Measurements from ENCODE around the gene SPDYA. TPM values are rescaled to one million over a fixed set of nuclear protein-coding genes. Genes with fewer than 3 reads are reported as not detected.

SPDYA gene
- total RNA-seq, 1 experiment from 2014 or later = 1.2 TPM

GRCh38 chr2:28767337-28767736, 43.3 kb upstream of the SPDYA start (continued):
- TF ChIP-seq REST (IDR thresholded peaks at IDR 0.05; ENCODE audit: low read depth) (no peak), EGR1 (IDR thresholded peaks at IDR 0.05; ENCODE audit: low read depth) (no peak), RAD21 (IDR thresholded peaks at IDR 0.05; ENCODE audit: low read depth) (no peak), SRF (IDR thresholded peaks at IDR 0.05; ENCODE audit: low read depth) (no peak)

- no TSS peak for BruUV-seq (replicated peaks)
- ChIA-PET RAD21 (ENCODE audit: low non-redundant PET in 1 of 2, low total read pairs in 2 of 2, uncharacterized antibody in 2 of 2, unreplicated experiment in 2 of 2) (no interaction called here), POLR2A (no interaction called here), CTCF (no interaction called here)
- Histone ChIP-seq H3K4me2 (ENCODE audit: low read length) (no peak overlapping the region), H3K27me3 (ENCODE audit: insufficient read depth, low read length) (no peaks in the 10 kb centered on the region), H3K27ac (ENCODE audit: low read depth, low read length) (no peak overlapping the region), H2AFZ (ENCODE audit: low read depth, low read length, poor library complexity, severe bottlenecking) (no peak overlapping the region), H3K9ac (ENCODE audit: low read length) (no peak overlapping the region), H3K36me3 (ENCODE audit: control insufficient read depth in 1 of 2, insufficient read depth in 2 of 2, low read length in 2 of 2) (no peaks in the 10 kb centered on the region), H3K79me2 (ENCODE audit: insufficient read depth, low read length) (peaks cover 100% of the 10 kb centered on the region), H3K9me3 (ENCODE audit: control insufficient read depth in 1 of 2, insufficient read depth in 1 of 2, low read depth in 1 of 2, low read length in 2 of 2) (no peaks in the 10 kb centered on the region), H3K4me3 (replicated peaks in 1 of 2; ENCODE audit: low read depth in 1 of 2, low read length in 2 of 2) (no peak overlapping the region), H4K20me1 (ENCODE audit: insufficient read depth) (peaks cover 10% of the 10 kb centered on the region; the same call in 1 of the 2 replicates), H3K9me2 (ENCODE audit: insufficient read depth) (no peaks in the 10 kb centered on the region), H3K4me1 (ENCODE audit: control insufficient read depth in 1 of 2, insufficient read depth in 2 of 2, low read length in 2 of 2) (no peaks in the 10 kb centered on the region)
- intact Hi-C loops (cut with micrococcal nuclease) = no loop called here
- no peak for DNase-seq (ENCODE audit: low read depth, low spot score)
- no peak for ATAC-seq
- no peak for TF ChIP-seq FOSL1 (IDR thresholded peaks at IDR 0.05; ENCODE audit: low read depth)
- no peak for TF ChIP-seq ZFX (IDR thresholded peaks at IDR 0.05)
- TF ChIP-seq, protein P1, sequence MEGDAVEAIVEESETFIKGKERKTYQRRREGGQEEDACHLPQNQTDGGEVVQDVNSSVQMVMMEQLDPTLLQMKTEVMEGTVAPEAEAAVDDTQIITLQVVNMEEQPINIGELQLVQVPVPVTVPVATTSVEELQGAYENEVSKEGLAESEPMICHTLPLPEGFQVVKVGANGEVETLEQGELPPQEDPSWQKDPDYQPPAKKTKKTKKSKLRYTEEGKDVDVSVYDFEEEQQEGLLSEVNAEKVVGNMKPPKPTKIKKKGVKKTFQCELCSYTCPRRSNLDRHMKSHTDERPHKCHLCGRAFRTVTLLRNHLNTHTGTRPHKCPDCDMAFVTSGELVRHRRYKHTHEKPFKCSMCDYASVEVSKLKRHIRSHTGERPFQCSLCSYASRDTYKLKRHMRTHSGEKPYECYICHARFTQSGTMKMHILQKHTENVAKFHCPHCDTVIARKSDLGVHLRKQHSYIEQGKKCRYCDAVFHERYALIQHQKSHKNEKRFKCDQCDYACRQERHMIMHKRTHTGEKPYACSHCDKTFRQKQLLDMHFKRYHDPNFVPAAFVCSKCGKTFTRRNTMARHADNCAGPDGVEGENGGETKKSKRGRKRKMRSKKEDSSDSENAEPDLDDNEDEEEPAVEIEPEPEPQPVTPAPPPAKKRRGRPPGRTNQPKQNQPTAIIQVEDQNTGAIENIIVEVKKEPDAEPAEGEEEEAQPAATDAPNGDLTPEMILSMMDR (IDR thresholded peaks at IDR 0.05 in 2 of 3, conservative IDR thresholded peaks at IDR 0.05 in 1 of 3; ENCODE audit: borderline replicate concordance in 1 of 3, insufficient read depth in 1 of 3, low read depth in 2 of 3, low read length in 2 of 3) = no peak
- TF ChIP-seq MAX (IDR thresholded peaks at IDR 0.05) = no peak
- TF ChIP-seq RAD21 (IDR thresholded peaks at IDR 0.05; ENCODE audit: low read depth) = no peak
- no peak for TF ChIP-seq SP1 (IDR thresholded peaks at IDR 0.05; ENCODE audit: low read depth)
- TF ChIP-seq POLR2A (IDR thresholded peaks at IDR 0.05; ENCODE audit: borderline replicate concordance, extremely low read depth, insufficient read depth, insufficient read length) = no peak
- no peak for TF ChIP-seq CEBPB (IDR thresholded peaks at IDR 0.05; ENCODE audit: low read depth)
- TF ChIP-seq POLR2AphosphoS5 (IDR thresholded peaks at IDR 0.05; ENCODE audit: low read depth, low read length) = no peak
- no peak for TF ChIP-seq YY1 (IDR thresholded peaks at IDR 0.05; ENCODE audit: extremely low read depth, insufficient replicate concordance, low read depth, low read length)
- TF ChIP-seq, protein P2, sequence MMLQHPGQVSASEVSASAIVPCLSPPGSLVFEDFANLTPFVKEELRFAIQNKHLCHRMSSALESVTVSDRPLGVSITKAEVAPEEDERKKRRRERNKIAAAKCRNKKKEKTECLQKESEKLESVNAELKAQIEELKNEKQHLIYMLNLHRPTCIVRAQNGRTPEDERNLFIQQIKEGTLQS (IDR thresholded peaks at IDR 0.05) = no peak
- TF ChIP-seq CBX3 (IDR thresholded peaks at IDR 0.05; ENCODE audit: low read depth) = no peak
Observed at GRCh38 chr2:28768422-28768821, 42.2 kb upstream of the SPDYA start.
